RWPE1 (cell line): Measurements from ENCODE around the gene IGSF8.
"Not testable (repeated sequence)": the region's sequence is repeated elsewhere in the genome, so short reads cannot be mapped to it uniquely, and the experiment has no call there.

ENCODE experiments used
- CTCF ChIA-PET: fragments of 350-600 bp; sonication (Branson Sonifier 250); formaldehyde crosslinking; extraction: SDS; loops from one replicate; lab custom pipeline; 2021; lab: Yijun Ruan, JAX
- POLR2A ChIA-PET: fragments of 400-600 bp; formaldehyde crosslinking; extraction: SDS; loops from one replicate; lab custom pipeline; 2020; ENCODE audit warnings: antibody characterized with exemption; ENCODE audit not compliant: low non-redundant PET; lab: Yijun Ruan, JAX
- DNase-seq: peaks from one replicate; pipeline ENCODE4 v3.0.0; 2012; ENCODE audit warnings: low spot score
- H3K27ac ChIP-seq: fragments of 450-650 bp; 2 replicates; pipeline ENCODE4 v1.5.1; 2017
- CTCF ChIP-seq: fragments of 450-650 bp; conservative IDR thresholded peaks from 2 replicates; pipeline ENCODE4 v1.5.1; 2017; ENCODE audit warnings: low read depth, mild to moderate bottlenecking

The IGSF8 gene

GRCh38 chr1:160061369-160062229, 36.8 kb downstream of the IGSF8 start:
- DNase-seq: peak; percentile 79
- CTCF ChIA-PET: interaction anchor here (0.9 kb wide), 1 partner anchor 15 kb away, joined by 5 read pairs; no protein-coding TSS in a partner anchor
- POLR2A ChIA-PET: no interaction called here
- no peak overlapping the region for H3K27ac ChIP-seq
- no peak for TF ChIP-seq CTCF

- ChIA-PET CTCF (interaction anchor here (0.6 to 2.8 kb wide), 5 partner anchors 9 to 140 kb away, joined by 3 to 10 read pairs (median 3); no protein-coding TSS in a partner anchor), POLR2A (no interaction called here)
- TF ChIP-seq CTCF: no peak
- H3K27ac ChIP-seq: no peak overlapping the region
- DNase-seq: no peak
These were observed 40.3 kb downstream of the IGSF8 start for GRCh38 chr1:160058087-160058486.

GRCh38 chr1:160056648-160057169, 41.7 kb downstream of the IGSF8 start:
- DNase-seq: no peak
- POLR2A ChIA-PET: no interaction called here
- no peak for TF ChIP-seq CTCF
- H3K27ac ChIP-seq: no peak overlapping the region
- CTCF ChIA-PET: interaction anchor here (0.7 kb wide), 2 partner anchors 11 to 15 kb away, joined by 3 to 4 read pairs; no protein-coding TSS in a partner anchor

- no peak for DNase-seq
- ChIA-PET CTCF (interaction anchor here (0.5 kb wide), 1 partner anchor 165 kb away, joined by 4 read pairs; no protein-coding TSS in a partner anchor), POLR2A (no interaction called here)
- TF ChIP-seq CTCF: no peak
- H3K27ac ChIP-seq: no peak overlapping the region
These were observed 44.7 kb downstream of the IGSF8 start for GRCh38 chr1:160053548-160054365.

GRCh38 chr1:160052936-160053335, 45.5 kb downstream of the IGSF8 start:
- H3K27ac ChIP-seq: no peak overlapping the region
- no peak for TF ChIP-seq CTCF
- DNase-seq: no peak
- ChIA-PET POLR2A (no interaction called here), CTCF (no interaction called here)

- TF ChIP-seq CTCF: no peak
- POLR2A ChIA-PET: no interaction called here
- no peak overlapping the region for H3K27ac ChIP-seq
- no peak for DNase-seq
- CTCF ChIA-PET: no interaction called here
These were observed 47.8 kb downstream of the IGSF8 start for GRCh38 chr1:160050619-160051018.

GRCh38 chr1:160050182-160050581, 48.2 kb downstream of the IGSF8 start:
- DNase-seq, H3K27ac ChIP-seq, CTCF ChIA-PET, POLR2A ChIA-PET: not testable (repeated sequence)
